ENCODE results near the gene TMEM255B.

TMEM255B gene

GRCh38 chr13:113770441-113770840, 11.4 kb downstream of the TMEM255B start:
- Histone ChIP-seq H3K9ac (ENCODE audit: low read length in 2 of 2) (no peak overlapping the region), H3K27me3 (ENCODE audit: control insufficient read depth in 1 of 2, insufficient read depth in 2 of 2, low read length in 2 of 2) (peaks cover 3 to 7% of the 10 kb centered on the region in 2 donors), H3K36me3 (ENCODE audit: control insufficient read depth in 2 of 2, insufficient read depth in 2 of 2, low read length in 2 of 2) (no peaks in the 10 kb centered on the region), H3K4me1 (ENCODE audit: control insufficient read depth, insufficient read depth, low read length) (no peaks in the 10 kb centered on the region), H3K9me3 (ENCODE audit: control insufficient read depth in 2 of 2, low read length in 2 of 2) (no peaks in the 10 kb centered on the region), H3K27ac (ENCODE audit: low read length) (no peak overlapping the region), H3K4me3 (ENCODE audit: low read length in 2 of 2) (no peak overlapping the region)

GRCh38 chr13:113770937-113771336, 11.9 kb downstream of the TMEM255B start:
- no peaks in the 10 kb centered on the region for H3K4me1 ChIP-seq (ENCODE audit: control insufficient read depth, insufficient read depth, low read length)
- peaks cover 3 to 10% of the 10 kb centered on the region in 2 donors for H3K27me3 ChIP-seq (ENCODE audit: control insufficient read depth in 1 of 2, insufficient read depth in 2 of 2, low read length in 2 of 2)
- H3K36me3 ChIP-seq (ENCODE audit: control insufficient read depth in 2 of 2, insufficient read depth in 2 of 2, low read length in 2 of 2), result no peaks in the 10 kb centered on the region
- no peak overlapping the region for H3K9ac ChIP-seq (ENCODE audit: low read length in 2 of 2)
- no peaks in the 10 kb centered on the region for H3K9me3 ChIP-seq (ENCODE audit: control insufficient read depth in 2 of 2, low read length in 2 of 2)
- H3K27ac ChIP-seq (ENCODE audit: low read length), result no peak overlapping the region
- H3K4me3 ChIP-seq (ENCODE audit: low read length in 2 of 2), result no peak overlapping the region

DNA sequence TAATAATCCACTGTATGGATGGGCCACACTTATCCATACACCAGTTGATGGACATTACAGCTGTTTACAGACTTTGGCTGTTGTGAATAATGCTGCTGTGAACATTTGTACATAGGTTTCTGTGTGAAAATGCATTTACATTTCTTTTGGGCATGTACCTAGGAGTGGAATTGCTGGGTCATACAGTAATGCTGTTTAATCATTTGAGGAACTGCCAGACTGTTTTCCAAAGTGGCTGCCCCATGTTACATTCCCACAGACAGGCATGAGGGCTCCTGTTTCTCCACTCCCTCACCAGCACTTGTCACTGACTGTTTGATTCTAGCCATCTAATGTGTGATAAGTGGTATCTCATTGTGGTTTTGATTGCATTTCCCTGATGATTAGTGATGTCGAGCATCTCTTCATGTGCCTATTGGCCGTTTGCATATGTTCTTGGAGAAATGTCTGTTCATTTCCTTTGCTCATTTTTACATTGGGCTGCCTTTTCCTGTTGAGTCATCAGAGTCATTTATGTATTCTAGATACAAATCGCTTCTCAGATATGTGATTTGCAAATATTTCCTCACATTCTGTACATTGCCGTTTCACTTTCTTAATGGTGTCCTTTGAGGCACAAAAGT, 12.8 kb downstream of the TMEM255B start:
- Histone ChIP-seq H3K36me3 (ENCODE audit: control insufficient read depth in 2 of 2, insufficient read depth in 2 of 2, low read length in 2 of 2) (no peaks in the 10 kb centered on the region), H3K27me3 (ENCODE audit: control insufficient read depth in 1 of 2, insufficient read depth in 2 of 2, low read length in 2 of 2) (peaks cover 6 to 15% of the 10 kb centered on the region in 2 donors), H3K27ac (ENCODE audit: low read length) (no peak overlapping the region), H3K4me1 (ENCODE audit: control insufficient read depth, insufficient read depth, low read length) (no peaks in the 10 kb centered on the region), H3K9ac (ENCODE audit: low read length in 2 of 2) (no peak overlapping the region), H3K4me3 (ENCODE audit: low read length in 2 of 2) (no peak overlapping the region), H3K9me3 (ENCODE audit: control insufficient read depth in 2 of 2, low read length in 2 of 2) (no peaks in the 10 kb centered on the region)

- Histone ChIP-seq H3K4me3 (ENCODE audit: low read length in 2 of 2) (no peak overlapping the region), H3K9ac (ENCODE audit: low read length in 2 of 2) (no peak overlapping the region), H3K9me3 (ENCODE audit: control insufficient read depth in 2 of 2, low read length in 2 of 2) (no peaks in the 10 kb centered on the region), H3K27ac (ENCODE audit: low read length) (no peak overlapping the region), H3K36me3 (ENCODE audit: control insufficient read depth in 2 of 2, insufficient read depth in 2 of 2, low read length in 2 of 2) (no peaks in the 10 kb centered on the region), H3K27me3 (ENCODE audit: control insufficient read depth in 1 of 2, insufficient read depth in 2 of 2, low read length in 2 of 2) (peaks cover 6 to 22% of the 10 kb centered on the region in 2 donors), H3K4me1 (ENCODE audit: control insufficient read depth, insufficient read depth, low read length) (no peaks in the 10 kb centered on the region)
These were observed 15.4 kb downstream of the TMEM255B start for GRCh38 chr13:113774177-113775107.

DNA sequence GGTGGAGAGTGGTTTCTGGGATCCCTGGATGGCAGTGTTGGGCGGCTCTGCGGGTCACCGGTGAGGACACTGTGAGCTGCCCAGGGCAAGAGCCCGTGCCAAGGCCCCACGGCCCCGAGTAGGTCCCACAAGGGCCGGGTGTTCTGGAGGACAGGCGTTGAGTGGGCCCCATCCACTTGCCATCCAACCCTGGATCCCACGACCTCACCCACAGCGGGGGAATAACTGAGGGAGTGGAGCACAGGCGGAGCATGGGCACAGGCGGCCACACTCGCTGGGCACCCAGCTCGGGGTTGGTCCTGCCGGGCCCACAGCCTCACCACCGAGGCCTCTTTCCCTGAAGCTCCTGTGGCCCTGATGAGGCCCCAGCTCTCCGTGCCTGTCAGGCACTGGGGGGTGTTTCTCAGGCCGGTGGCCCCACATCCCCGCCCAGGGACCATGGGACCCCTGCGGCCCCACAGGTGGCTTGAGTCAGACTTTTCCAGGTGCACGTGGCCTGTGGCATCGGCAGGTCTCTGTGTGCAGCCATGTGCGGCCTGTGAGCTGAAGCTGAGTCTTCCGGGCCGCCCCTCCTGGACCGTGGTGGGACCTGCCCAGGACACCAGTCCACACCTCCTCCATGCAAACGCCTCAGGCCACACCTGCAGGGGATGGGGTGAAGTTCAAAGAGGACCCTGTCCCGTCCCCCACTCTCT, 16.6 kb downstream of the TMEM255B start:
- Histone ChIP-seq H3K9me3 (ENCODE audit: control insufficient read depth in 2 of 2, low read length in 2 of 2) (no peaks in the 10 kb centered on the region), H3K27me3 (ENCODE audit: control insufficient read depth in 1 of 2, insufficient read depth in 2 of 2, low read length in 2 of 2) (peaks cover 6 to 22% of the 10 kb centered on the region in 2 donors), H3K36me3 (ENCODE audit: control insufficient read depth in 2 of 2, insufficient read depth in 2 of 2, low read length in 2 of 2) (no peaks in the 10 kb centered on the region), H3K4me1 (ENCODE audit: control insufficient read depth, insufficient read depth, low read length) (no peaks in the 10 kb centered on the region), H3K27ac (ENCODE audit: low read length) (no peak overlapping the region), H3K9ac (ENCODE audit: low read length in 2 of 2) (no peak overlapping the region), H3K4me3 (ENCODE audit: low read length in 2 of 2) (no peak overlapping the region)

- Histone ChIP-seq H3K4me1 (ENCODE audit: control insufficient read depth, insufficient read depth, low read length) (no peaks in the 10 kb centered on the region), H3K27me3 (ENCODE audit: control insufficient read depth in 1 of 2, insufficient read depth in 2 of 2, low read length in 2 of 2) (peaks cover 6 to 22% of the 10 kb centered on the region in 2 donors), H3K27ac (ENCODE audit: low read length) (no peak overlapping the region), H3K9me3 (ENCODE audit: control insufficient read depth in 2 of 2, low read length in 2 of 2) (no peaks in the 10 kb centered on the region), H3K36me3 (ENCODE audit: control insufficient read depth in 2 of 2, insufficient read depth in 2 of 2, low read length in 2 of 2) (no peaks in the 10 kb centered on the region), H3K9ac (ENCODE audit: low read length in 2 of 2) (no peak overlapping the region), H3K4me3 (ENCODE audit: low read length in 2 of 2) (no peak overlapping the region)
These were observed 17.5 kb downstream of the TMEM255B start for GRCh38 chr13:113776231-113777125.

DNA sequence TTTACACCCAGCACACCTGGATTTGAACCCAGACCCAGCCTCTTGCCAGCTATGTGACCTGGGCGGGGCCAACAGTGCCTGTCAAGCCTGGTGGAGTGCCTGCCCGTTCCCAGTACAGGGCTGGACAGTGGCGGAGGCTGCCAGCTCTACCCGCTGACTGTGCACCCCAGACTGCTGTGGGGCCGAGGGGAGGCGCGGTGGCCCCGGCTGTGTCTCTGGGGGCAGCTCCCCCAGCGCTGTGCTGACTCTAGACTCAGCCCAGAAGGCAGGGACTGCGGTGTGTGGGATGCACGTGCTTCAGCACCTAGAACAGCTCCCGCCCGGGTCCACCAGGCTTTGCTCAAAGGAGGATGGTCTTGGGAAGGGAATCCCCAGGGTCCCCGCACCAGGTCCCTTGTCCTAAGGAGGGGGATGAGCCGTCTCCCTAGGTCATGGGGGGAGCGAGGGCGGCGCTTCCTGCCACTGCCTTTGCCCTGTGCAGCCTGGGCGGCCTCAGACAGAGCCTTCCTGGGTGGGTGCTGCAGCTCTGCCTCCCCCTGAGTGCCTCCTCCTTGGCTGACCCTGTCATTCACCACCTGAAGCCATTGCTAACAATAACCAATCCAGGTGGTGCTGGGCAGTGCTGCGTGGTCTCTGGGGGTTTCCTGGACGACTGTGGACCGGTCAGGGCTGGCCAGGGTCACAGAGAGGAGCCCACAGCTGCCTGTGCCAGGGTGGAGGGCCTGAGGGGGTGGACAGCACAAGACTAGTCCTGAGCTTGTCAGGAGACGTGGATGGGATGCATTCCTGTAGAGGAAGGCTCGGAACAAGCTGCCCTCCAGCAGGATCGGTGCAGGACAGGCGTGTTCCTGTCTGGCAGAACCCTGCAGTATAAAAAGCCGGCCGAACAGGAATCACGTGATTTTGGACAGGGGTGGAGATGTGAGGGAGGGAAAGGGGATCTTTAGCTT, 18.6 kb downstream of the TMEM255B start:
- Histone ChIP-seq H3K9ac (ENCODE audit: low read length in 2 of 2) (no peak overlapping the region), H3K27ac (ENCODE audit: low read length) (no peak overlapping the region), H3K36me3 (ENCODE audit: control insufficient read depth in 2 of 2, insufficient read depth in 2 of 2, low read length in 2 of 2) (no peaks in the 10 kb centered on the region), H3K4me1 (ENCODE audit: control insufficient read depth, insufficient read depth, low read length) (no peaks in the 10 kb centered on the region), H3K9me3 (ENCODE audit: control insufficient read depth in 2 of 2, low read length in 2 of 2) (no peaks in the 10 kb centered on the region), H3K4me3 (ENCODE audit: low read length in 2 of 2) (no peak overlapping the region), H3K27me3 (ENCODE audit: control insufficient read depth in 1 of 2, insufficient read depth in 2 of 2, low read length in 2 of 2) (peaks cover 6 to 22% of the 10 kb centered on the region in 2 donors)

GRCh38 chr13:113781571-113781970, 22.5 kb downstream of the TMEM255B start:
- Histone ChIP-seq H3K27ac (ENCODE audit: low read length) (no peak overlapping the region), H3K9me3 (ENCODE audit: control insufficient read depth in 2 of 2, low read length in 2 of 2) (no peaks in the 10 kb centered on the region), H3K36me3 (ENCODE audit: control insufficient read depth in 2 of 2, insufficient read depth in 2 of 2, low read length in 2 of 2) (no peaks in the 10 kb centered on the region), H3K27me3 (ENCODE audit: control insufficient read depth in 1 of 2, insufficient read depth in 2 of 2, low read length in 2 of 2) (peaks cover 0 to 10% of the 10 kb centered on the region in 2 donors), H3K4me1 (ENCODE audit: control insufficient read depth, insufficient read depth, low read length) (no peaks in the 10 kb centered on the region), H3K4me3 (ENCODE audit: low read length in 2 of 2) (no peak overlapping the region), H3K9ac (ENCODE audit: low read length in 2 of 2) (no peak overlapping the region)

DNA sequence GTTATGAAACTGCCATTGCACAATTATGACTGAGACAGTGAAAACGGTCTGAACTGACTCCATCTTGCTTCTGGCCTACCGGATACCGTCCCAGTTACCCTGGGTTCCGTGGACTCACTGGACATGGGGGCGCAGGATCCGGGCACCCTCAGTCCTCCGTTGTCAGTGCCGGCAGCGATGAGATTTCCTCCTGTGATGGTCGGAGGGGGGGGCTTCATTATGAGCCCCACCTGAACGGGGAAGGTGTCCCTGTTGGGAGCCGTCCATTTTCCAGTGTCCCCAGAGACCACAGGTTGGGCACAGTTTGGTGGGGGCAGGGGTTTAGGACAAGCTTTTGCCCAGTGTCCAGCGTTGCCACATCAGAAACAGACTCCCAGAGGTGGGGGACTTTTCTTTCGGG, 23.4 kb downstream of the TMEM255B start:
- Histone ChIP-seq H3K9me3 (ENCODE audit: control insufficient read depth in 2 of 2, low read length in 2 of 2) (no peaks in the 10 kb centered on the region), H3K36me3 (ENCODE audit: control insufficient read depth in 2 of 2, insufficient read depth in 2 of 2, low read length in 2 of 2) (no peaks in the 10 kb centered on the region), H3K4me3 (ENCODE audit: low read length in 2 of 2) (no peak overlapping the region), H3K9ac (ENCODE audit: low read length in 2 of 2) (no peak overlapping the region), H3K4me1 (ENCODE audit: control insufficient read depth, insufficient read depth, low read length) (no peaks in the 10 kb centered on the region), H3K27me3 (ENCODE audit: control insufficient read depth in 1 of 2, insufficient read depth in 2 of 2, low read length in 2 of 2) (peaks cover 0 to 4% of the 10 kb centered on the region in 2 donors), H3K27ac (ENCODE audit: low read length) (no peak overlapping the region)

All from stomach smooth muscle (tissue), 2 donors.